Measurements from ENCODE around the gene USP28. TPM values are rescaled to one million over a fixed set of nuclear protein-coding genes. Genes with fewer than 3 reads are reported as not detected.

USP28 gene
- total RNA-seq, 2 experiments from 2014 or later = 7.9 to 9.4 TPM

DNA sequence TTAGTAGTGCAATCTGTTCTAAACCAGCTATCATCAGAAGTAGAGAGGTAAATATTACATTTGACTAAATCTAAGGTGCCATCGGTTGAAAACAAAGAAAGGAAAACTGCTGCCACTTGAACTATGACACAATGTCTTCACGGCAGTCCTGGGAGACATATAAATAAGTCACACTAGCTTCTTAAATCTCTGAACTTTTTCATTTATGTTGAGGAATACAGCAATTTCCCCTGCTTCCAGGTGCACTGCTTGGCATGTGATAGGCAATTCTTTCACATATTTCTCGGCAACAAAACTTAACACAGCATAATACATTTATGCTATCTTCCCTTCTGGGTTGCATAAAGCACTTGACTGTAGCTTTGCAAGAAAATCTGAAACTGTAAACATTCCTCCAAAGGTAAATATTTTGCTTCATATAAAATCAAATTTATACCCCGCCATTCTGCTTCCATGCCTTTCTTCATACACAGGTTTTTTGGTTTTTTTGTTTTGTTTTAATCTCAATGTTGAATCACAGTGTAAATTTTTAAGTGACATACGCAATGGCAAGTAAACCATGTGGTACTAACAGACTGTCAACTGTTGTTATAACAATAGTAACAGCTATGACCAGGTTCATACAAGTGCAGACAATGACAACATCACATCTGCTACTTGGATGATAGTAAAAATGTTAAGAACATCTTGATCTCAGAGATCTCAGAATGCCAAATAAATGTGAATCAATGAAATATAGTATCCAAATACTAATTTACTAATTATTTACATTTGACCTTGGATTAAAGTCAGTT is 18.2 kb downstream of the USP28 start:
- H3K9me3 Mint-ChIP-seq = no peaks in the 10 kb centered on the region
- Histone ChIP-seq H3K36me3 (ENCODE audit: insufficient read depth, low read length) (no peaks in the 10 kb centered on the region), H3K9me3 (ENCODE audit: control insufficient read depth in 1 of 2, insufficient read depth in 1 of 2, low read length in 2 of 2) (no peaks in the 10 kb centered on the region), H3K4me1 (ENCODE audit: insufficient read depth, low read length) (peaks cover 3% of the 10 kb centered on the region), H3K27ac (ENCODE audit: low read depth in 1 of 2, low read length in 2 of 2) (no peak overlapping the region), H3K4me3 (ENCODE audit: low read length) (no peak overlapping the region), H3K27me3 (ENCODE audit: control insufficient read depth in 1 of 2, insufficient read depth in 2 of 2, low read length in 2 of 2) (no peaks in the 10 kb centered on the region)
- TF ChIP-seq, protein P1, sequence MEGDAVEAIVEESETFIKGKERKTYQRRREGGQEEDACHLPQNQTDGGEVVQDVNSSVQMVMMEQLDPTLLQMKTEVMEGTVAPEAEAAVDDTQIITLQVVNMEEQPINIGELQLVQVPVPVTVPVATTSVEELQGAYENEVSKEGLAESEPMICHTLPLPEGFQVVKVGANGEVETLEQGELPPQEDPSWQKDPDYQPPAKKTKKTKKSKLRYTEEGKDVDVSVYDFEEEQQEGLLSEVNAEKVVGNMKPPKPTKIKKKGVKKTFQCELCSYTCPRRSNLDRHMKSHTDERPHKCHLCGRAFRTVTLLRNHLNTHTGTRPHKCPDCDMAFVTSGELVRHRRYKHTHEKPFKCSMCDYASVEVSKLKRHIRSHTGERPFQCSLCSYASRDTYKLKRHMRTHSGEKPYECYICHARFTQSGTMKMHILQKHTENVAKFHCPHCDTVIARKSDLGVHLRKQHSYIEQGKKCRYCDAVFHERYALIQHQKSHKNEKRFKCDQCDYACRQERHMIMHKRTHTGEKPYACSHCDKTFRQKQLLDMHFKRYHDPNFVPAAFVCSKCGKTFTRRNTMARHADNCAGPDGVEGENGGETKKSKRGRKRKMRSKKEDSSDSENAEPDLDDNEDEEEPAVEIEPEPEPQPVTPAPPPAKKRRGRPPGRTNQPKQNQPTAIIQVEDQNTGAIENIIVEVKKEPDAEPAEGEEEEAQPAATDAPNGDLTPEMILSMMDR (IDR thresholded peaks at IDR 0.05) = no peak
- ChIA-PET POLR2A (no interaction called here), CTCF (no interaction called here)
- intact Hi-C loops (cut with DNase I, micrococcal nuclease) = no loop called here
- H3K4me3 Mint-ChIP-seq = no peak overlapping the region
- peaks cover 23% of the 10 kb centered on the region for H3K4me1 Mint-ChIP-seq (ENCODE audit: low read depth)
- H3K27ac Mint-ChIP-seq = no peak overlapping the region
- no peak for ATAC-seq (ENCODE audit: poor library complexity)
- no peak for DNase-seq
- peaks cover 16% of the 10 kb centered on the region for H3K36me3 Mint-ChIP-seq (ENCODE audit: low read depth)
- no peaks in the 10 kb centered on the region for H3K27me3 Mint-ChIP-seq

DNA sequence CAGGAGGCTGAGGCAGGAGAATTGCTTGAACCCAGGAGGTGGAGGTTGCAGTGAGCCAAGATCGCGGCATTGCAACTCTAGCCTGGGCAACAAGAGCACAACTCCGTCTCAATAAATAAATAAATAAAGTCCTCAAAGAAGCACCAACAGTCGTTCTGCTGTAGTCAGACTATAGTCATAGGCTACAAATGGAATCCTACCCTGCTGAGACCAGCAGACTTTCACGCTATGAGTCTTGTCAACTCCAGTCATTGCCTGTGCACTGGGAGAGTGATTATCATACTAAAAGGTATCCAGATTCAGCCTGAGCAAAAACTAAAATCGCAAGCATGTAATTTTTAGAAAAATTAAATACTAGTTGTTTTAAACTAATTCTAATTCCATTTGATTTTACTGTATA is 19.6 kb downstream of the USP28 start:
- CTCF ChIA-PET = no interaction called here
- Mint-ChIP-seq H3K9me3 (no peaks in the 10 kb centered on the region), H3K4me3 (no peak overlapping the region), H3K4me1 (ENCODE audit: low read depth) (peaks cover 15% of the 10 kb centered on the region), H3K27ac (no peak overlapping the region), H3K36me3 (ENCODE audit: low read depth) (peaks cover 28% of the 10 kb centered on the region), H3K27me3 (no peaks in the 10 kb centered on the region)
- no peak overlapping the region for H3K4me3 ChIP-seq (ENCODE audit: low read length)
- no peak for ATAC-seq (ENCODE audit: poor library complexity)
- no peak for DNase-seq
- H3K4me1 ChIP-seq (ENCODE audit: insufficient read depth, low read length) = peaks cover 3% of the 10 kb centered on the region
- intact Hi-C loops (cut with DNase I, micrococcal nuclease) = no loop called here
- TF ChIP-seq, protein P1 (IDR thresholded peaks at IDR 0.05) = no peak
- no peaks in the 10 kb centered on the region for H3K9me3 ChIP-seq (ENCODE audit: control insufficient read depth in 1 of 2, insufficient read depth in 1 of 2, low read length in 2 of 2)
- H3K36me3 ChIP-seq (ENCODE audit: insufficient read depth, low read length) = peaks cover 5% of the 10 kb centered on the region
- H3K27me3 ChIP-seq (ENCODE audit: control insufficient read depth in 1 of 2, insufficient read depth in 2 of 2, low read length in 2 of 2) = no peaks in the 10 kb centered on the region
- POLR2A ChIA-PET = no interaction called here
- H3K27ac ChIP-seq (ENCODE audit: low read depth in 1 of 2, low read length in 2 of 2) = no peak overlapping the region

DNA sequence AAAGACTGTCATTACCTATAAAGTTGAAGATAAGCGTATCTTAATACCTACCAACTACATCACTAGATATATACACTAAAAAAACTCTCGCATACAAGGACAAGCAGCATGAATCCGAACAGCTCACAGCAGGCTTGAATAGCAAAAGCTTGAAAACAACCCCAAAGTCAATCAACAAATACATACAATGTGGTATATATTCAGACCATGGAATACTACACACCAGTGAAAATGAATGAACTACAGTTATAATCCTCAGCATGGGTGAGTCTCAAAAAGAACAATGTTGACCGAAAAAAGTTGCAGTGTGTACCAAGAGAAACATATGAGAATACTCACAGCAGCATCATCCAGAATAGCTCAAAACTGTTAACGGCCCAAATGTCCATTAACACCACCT is 25.2 kb downstream of the USP28 start:
- no peaks in the 10 kb centered on the region for H3K9me3 Mint-ChIP-seq
- H3K4me3 Mint-ChIP-seq = no peak overlapping the region
- ChIA-PET CTCF (no interaction called here), POLR2A (no interaction called here)
- Histone ChIP-seq H3K27ac (ENCODE audit: low read depth in 1 of 2, low read length in 2 of 2) (no peak overlapping the region), H3K36me3 (ENCODE audit: insufficient read depth, low read length) (peaks cover 19% of the 10 kb centered on the region), H3K9me3 (ENCODE audit: control insufficient read depth in 1 of 2, insufficient read depth in 1 of 2, low read length in 2 of 2) (no peaks in the 10 kb centered on the region), H3K27me3 (ENCODE audit: control insufficient read depth in 1 of 2, insufficient read depth in 2 of 2, low read length in 2 of 2) (no peaks in the 10 kb centered on the region), H3K4me1 (ENCODE audit: insufficient read depth, low read length) (no peaks in the 10 kb centered on the region), H3K4me3 (ENCODE audit: low read length) (no peak overlapping the region)
- no peak overlapping the region for H3K27ac Mint-ChIP-seq
- intact Hi-C loops (cut with DNase I, micrococcal nuclease) = no loop called here
- no peaks in the 10 kb centered on the region for H3K27me3 Mint-ChIP-seq
- ATAC-seq (ENCODE audit: poor library complexity) (no peak), DNase-seq (no peak)
- H3K36me3 Mint-ChIP-seq (ENCODE audit: low read depth) = peaks cover 75% of the 10 kb centered on the region
- TF ChIP-seq, protein P1 (IDR thresholded peaks at IDR 0.05) = no peak
- no peaks in the 10 kb centered on the region for H3K4me1 Mint-ChIP-seq (ENCODE audit: low read depth)

All from CD4-positive, alpha-beta T cell (primary cell).